Endodermal cell (in vitro differentiated cells): Measurements from ENCODE around the gene COMMD9. TPM values are rescaled to one million over a fixed set of nuclear protein-coding genes. Genes with fewer than 3 reads are reported as not detected.

ENCODE experiments used
- DNase-seq: peaks from one replicate; pipeline ENCODE4 v3.0.0-alpha.2; 2017
- H3K27ac ChIP-seq: 2 replicates; pipeline ENCODE4 v1.5.1; 2013; ENCODE audit warnings: mild to moderate bottlenecking, low read depth, low read length, moderate library complexity
- H3K27me3 ChIP-seq: 2 replicates; pipeline ENCODE4 v1.6.1; 2013; ENCODE audit warnings: mild to moderate bottlenecking, low read length, moderate library complexity; ENCODE audit not compliant: insufficient read depth, control insufficient read depth, poor library complexity, severe bottlenecking
- H3K36me3 ChIP-seq: 2 replicates; pipeline ENCODE4 v1.7.0; 2013; ENCODE audit warnings: mild to moderate bottlenecking, low read length, moderate library complexity; ENCODE audit not compliant: control insufficient read depth, insufficient read depth
- H3K4me1 ChIP-seq: one replicate; pipeline ENCODE4 v1.7.0; 2013; ENCODE audit warnings: low read length; ENCODE audit not compliant: control insufficient read depth, insufficient read depth
- H3K4me3 ChIP-seq: 2 replicates; pipeline ENCODE4 v1.5.1; 2013; ENCODE audit warnings: mild to moderate bottlenecking, low read length, moderate library complexity
- H3K9ac ChIP-seq: 2 replicates; pipeline ENCODE4 v1.6.1; 2013; ENCODE audit warnings: mild to moderate bottlenecking, low read length, moderate library complexity; ENCODE audit not compliant: poor library complexity, severe bottlenecking; ENCODE audit errors: extremely low read depth
- H3K9me3 ChIP-seq: 2 replicates; pipeline ENCODE4 v1.6.1; 2013; ENCODE audit warnings: mild to moderate bottlenecking, low read length, moderate library complexity; ENCODE audit not compliant: control insufficient read depth
- H3K27ac Mint-ChIP-seq: 2 replicates; pipeline ENCODE4 v1.8.0; 2020; ENCODE audit warnings: mixed read lengths
- H3K27me3 Mint-ChIP-seq: 2 replicates; pipeline ENCODE4 v1.8.0; 2021; ENCODE audit warnings: mild to moderate bottlenecking, mixed read lengths; ENCODE audit not compliant: insufficient read depth
- H3K36me3 Mint-ChIP-seq: 2 replicates; pipeline ENCODE4 v1.8.0; 2020; ENCODE audit warnings: low read depth, mixed read lengths
- H3K4me1 Mint-ChIP-seq: 2 replicates; pipeline ENCODE4 v1.8.0; 2020; ENCODE audit warnings: mixed read lengths
- H3K4me3 Mint-ChIP-seq: 2 replicates; pipeline ENCODE4 v1.8.0; 2020; ENCODE audit warnings: mild to moderate bottlenecking, moderate library complexity, mixed read lengths
- H3K9me3 Mint-ChIP-seq: 2 replicates; pipeline ENCODE4 v1.8.0; 2020; ENCODE audit warnings: mild to moderate bottlenecking, mixed read lengths
- CTCF ChIP-seq: fragments of 200-600 bp; sonication (generic); conservative IDR thresholded peaks from 2 replicates; pipeline ENCODE4 v1.5.0; 2021; ENCODE audit warnings: antibody characterized with exemption, mild to moderate bottlenecking
- WGBS, 2 experiments: methylation state at CpG; one replicate each; pipeline versions ENCODE4 v1.1.5 to v1.1.7; 2013; ENCODE audit warnings: missing lambda C conversion rate in 2 of 2, mixed read lengths in 1 of 2; ENCODE audit not compliant: insufficient coverage in 1 of 2, insufficient read length in 1 of 2; 5-methylcytosine and 5-hydroxymethylcytosine counted together
- total RNA-seq, 2 donors: library from RNA; stranded (reverse); fragmentation: NEBNext Ultra II Directional in 1 of 2; extraction: Animal tissue kit (Norgen Biotek cat#: 25700) in 1 of 2; gene quantifications; 2 replicates in 1 of 2; 3 replicates in 1 of 2; pipeline ENCODE4 v1.2.1, GENCODE V29; 2021

COMMD9 gene
- total RNA-seq, 2 donors from 2014 or later = 32.3 to 53.5 TPM

GRCh38 chr11:36241497-36241896 lies 47.7 kb downstream of the COMMD9 start:
- Histone ChIP-seq H3K4me1 (peaks cover 4% of the 10 kb centered on the region), H3K27ac (no peak overlapping the region), H3K9ac (no peak overlapping the region), H3K4me3 (no peak overlapping the region), H3K36me3 (no peaks in the 10 kb centered on the region), H3K27me3 (no peaks in the 10 kb centered on the region), H3K9me3 (no peaks in the 10 kb centered on the region)
- no peaks in the 10 kb centered on the region for H3K27me3 Mint-ChIP-seq
- 83 to 100% methylated on average over 1 of the region's 1 CpG for WGBS, 2 experiments
- H3K27ac Mint-ChIP-seq = no peak overlapping the region
- H3K36me3 Mint-ChIP-seq = peaks cover 7% of the 10 kb centered on the region
- no peak overlapping the region for H3K4me3 Mint-ChIP-seq
- H3K4me1 Mint-ChIP-seq = peaks cover 9% of the 10 kb centered on the region
- H3K9me3 Mint-ChIP-seq = no peaks in the 10 kb centered on the region
- DNase-seq = no peak
- TF ChIP-seq CTCF = no peak

GRCh38 chr11:36240801-36241200 lies 48.4 kb downstream of the COMMD9 start:
- no peak for TF ChIP-seq CTCF
- Histone ChIP-seq H3K9me3 (no peaks in the 10 kb centered on the region), H3K27me3 (no peaks in the 10 kb centered on the region), H3K9ac (no peak overlapping the region), H3K4me1 (peaks cover 4% of the 10 kb centered on the region), H3K36me3 (no peaks in the 10 kb centered on the region), H3K4me3 (no peak overlapping the region), H3K27ac (no peak overlapping the region)
- Mint-ChIP-seq H3K27ac (no peak overlapping the region), H3K9me3 (no peaks in the 10 kb centered on the region), H3K27me3 (no peaks in the 10 kb centered on the region), H3K4me3 (no peak overlapping the region), H3K36me3 (peaks cover 8% of the 10 kb centered on the region), H3K4me1 (peaks cover 9% of the 10 kb centered on the region)
- WGBS, 2 experiments = 88 to 95% methylated on average over 3 to 4 of the region's 4 CpGs
- DNase-seq = no peak

- Histone ChIP-seq H3K36me3 (no peaks in the 10 kb centered on the region), H3K27ac (no peak overlapping the region), H3K9ac (no peak overlapping the region), H3K9me3 (no peaks in the 10 kb centered on the region), H3K4me1 (peaks cover 4% of the 10 kb centered on the region), H3K27me3 (no peaks in the 10 kb centered on the region), H3K4me3 (no peak overlapping the region)
- no peak overlapping the region for H3K27ac Mint-ChIP-seq
- no peaks in the 10 kb centered on the region for H3K9me3 Mint-ChIP-seq
- H3K36me3 Mint-ChIP-seq = peaks cover 8% of the 10 kb centered on the region
- DNase-seq = no peak
- no peak overlapping the region for H3K4me3 Mint-ChIP-seq
- TF ChIP-seq CTCF = no peak
- WGBS, 2 experiments = 93 to 100% methylated on average over 1 to 4 of the region's 4 CpGs
- peaks cover 9% of the 10 kb centered on the region for H3K4me1 Mint-ChIP-seq
- no peaks in the 10 kb centered on the region for H3K27me3 Mint-ChIP-seq
Measured at GRCh38 chr11:36240173-36240572, 49.1 kb downstream of the COMMD9 start.
